Spleen (tissue), 11 donors: Measurements from ENCODE around the gene FBXL20. TPM values are rescaled to one million over a fixed set of nuclear protein-coding genes. Genes with fewer than 3 reads are reported as not detected.

Experiments
- DNase-seq: peaks from one replicate; pipeline ENCODE4 v3.0.0-alpha.2; 2020
- H3K27ac ChIP-seq, 8 donors: fragments of 200-600 bp; sonication (generic) in 7 of 8; 1 replicate in 4 of 8; 2 replicates in 4 of 8; pipeline versions ENCODE4 v1.5.0 to v1.8.0; 2016 to 2021; ENCODE audit warnings: inconsistent platforms in 4 of 8, mild to moderate bottlenecking in 4 of 8, moderate library complexity in 1 of 8
- H3K27me3 ChIP-seq, 7 donors: fragments of 200-600 bp; sonication (generic) in 6 of 7; replicated peaks in 1 of 7; 1 replicate in 4 of 7; 2 replicates in 3 of 7; pipeline versions ENCODE4 v1.5.0 to v1.8.0; 2016 to 2021; ENCODE audit warnings: inconsistent platforms in 3 of 7, mild to moderate bottlenecking in 1 of 7
- H3K36me3 ChIP-seq, 6 donors: fragments of 200-600 bp; sonication (generic) in 5 of 6; 1 replicate in 4 of 6; 2 replicates in 2 of 6; pipeline versions ENCODE4 v1.5.0 to v1.8.0; 2016 to 2021; ENCODE audit warnings: inconsistent platforms in 2 of 6
- H3K4me1 ChIP-seq, 6 donors: fragments of 200-600 bp; sonication (generic) in 5 of 6; 1 replicate in 3 of 6; 2 replicates in 3 of 6; pipeline versions ENCODE4 v1.5.0 to v1.8.0; 2016 to 2021; ENCODE audit warnings: inconsistent platforms in 3 of 6
- H3K4me3 ChIP-seq, 8 donors: fragments of 200-600 bp; sonication (generic) in 7 of 8; 1 replicate in 4 of 8; 2 replicates in 4 of 8; pipeline versions ENCODE4 v1.5.0 to v1.8.0; 2016 to 2021; ENCODE audit warnings: inconsistent platforms in 4 of 8, mild to moderate bottlenecking in 4 of 8, moderate library complexity in 2 of 8
- H3K9me3 ChIP-seq, 8 donors: fragments of 200-600 bp; sonication (generic) in 7 of 8; 1 replicate in 4 of 8; 2 replicates in 4 of 8; pipeline versions ENCODE4 v1.5.0 to v1.8.0; 2016 to 2021; ENCODE audit warnings: inconsistent platforms in 4 of 8
- POLR2A ChIP-seq, 3 donors: fragments of 450-650 bp; IDR thresholded peaks; one replicate each; pipeline ENCODE4 v1.5.1; 2017; ENCODE audit warnings: antibody characterized with exemption in 3 of 3, mild to moderate bottlenecking in 1 of 3
- POLR2AphosphoS5 ChIP-seq, 3 donors: sonication (generic); formaldehyde crosslinking; IDR thresholded peaks; one replicate each; pipeline ENCODE4 v1.5.1; 2017; ENCODE audit warnings: antibody characterized with exemption in 3 of 3
- WGBS, 5 donors: extraction: QIAGEN DNeasy Blood & Tissue Kit in 3 of 5; methylation state at CpG; one replicate each; pipeline versions ENCODE4 v1.1.5 to v1.1.7; 2013 to 2018; 5-methylcytosine and 5-hydroxymethylcytosine counted together
- intact Hi-C: fragments of 100-400 bp; cut with DNase I; formaldehyde crosslinking; loops from one replicate; pipeline ENCODE4 v1.15.0; 2023; ENCODE audit warnings: low total_unique reads
- polyA plus RNA-seq, 3 donors: library from polyadenylated mRNA; stranded (reverse); fragments of 200-250 nt; gene quantifications; one replicate each; pipeline ENCODE4 v1.2.1, GENCODE V29; 2013
- total RNA-seq, 7 donors: library from RNA; depleted of rRNA in 3 of 7; stranded (reverse); fragments of >200 nt in 3 of 7; fragmentation: NEBNext Ultra II Directional in 4 of 7; extraction: Animal tissue kit (Norgen Biotek cat#: 25700) in 4 of 7; gene quantifications; one replicate each; pipeline versions ENCODE4 v1.1.0 to v1.2.1, GENCODE V29; 2016 to 2021
- TF ChIP-seq, protein P1 (sequence below), 11 experiments: fragments of 200-600 bp in 7 of 11; fragments of 450-650 bp in 4 of 11; sonication (generic) in 4 of 11; IDR thresholded peaks in 8 of 11; conservative IDR thresholded peaks in 3 of 11; 1 replicate in 7 of 11; 2 replicates in 4 of 11; pipeline versions ENCODE4 v1.4.0 to v1.8.0; 2016 to 2021; ENCODE audit warnings: antibody characterized with exemption in 11 of 11, inconsistent platforms in 4 of 11, mild to moderate bottlenecking in 1 of 11
- donor health status: healthy with polysubstance abuse.
- donor health status: DM: no; HTN: no; CAD: no; lungs with moderate emphysema.
- donor health status: DM: no; HTN: no; CAD: no.
- donor health status: Bipolar disorder and iron deficiency.
- donor health status: healthy.
- donor health status: DM: no; HTN: no; CAD: no.
- donor health status: DM: yes; HTN: yes; CAD: no.

Gene FBXL20
- total and polyA plus RNA-seq, 10 donors = 1.9 to 28.0 (median 24.0) TPM

DNA sequence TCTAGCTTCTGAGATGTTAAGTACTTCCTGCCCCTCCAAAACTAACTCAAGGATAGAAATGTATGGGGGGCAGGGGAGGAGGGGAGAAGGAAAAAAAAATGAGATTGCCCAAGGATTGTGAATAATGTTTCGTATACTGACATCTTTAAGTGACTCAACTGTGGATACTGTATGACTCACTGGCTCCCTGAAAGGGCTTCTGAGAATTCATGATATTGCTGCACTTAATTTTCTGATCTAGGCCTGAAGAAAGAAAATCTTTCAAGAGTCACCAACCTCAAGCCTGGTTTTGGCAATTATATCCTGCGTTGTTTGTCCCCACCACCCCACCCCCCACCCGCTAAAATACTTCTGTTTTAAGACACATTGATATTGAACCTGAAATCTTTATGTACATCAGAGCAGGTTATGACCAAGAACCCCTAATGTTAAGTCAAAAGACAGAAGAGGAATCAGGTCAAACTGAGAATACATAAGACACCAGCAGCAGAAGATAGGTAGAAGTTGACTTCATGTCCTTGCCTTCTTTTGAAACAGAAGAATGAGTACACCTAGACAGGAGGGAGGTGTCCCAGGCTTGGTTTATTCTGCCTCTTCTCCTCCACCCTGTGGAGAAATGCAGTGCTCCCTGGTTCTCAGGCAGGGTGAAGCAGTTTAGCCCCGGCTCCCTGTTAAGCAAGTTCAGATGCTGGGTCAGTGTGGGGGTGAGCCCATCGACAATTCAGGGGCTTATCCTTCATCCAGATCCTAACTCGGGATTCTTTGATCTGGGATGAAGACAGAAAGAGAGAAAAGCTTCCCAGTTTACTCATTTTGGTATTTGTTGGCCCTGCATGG lies 3.3 kb upstream of the FBXL20 start:
- intact Hi-C loops = no loop called here
- Histone ChIP-seq H3K9me3 (no peaks in the 10 kb centered on the region), H3K36me3 (peaks cover 0 to 49% (median 36%) of the 10 kb centered on the region in 6 donors), H3K27me3 (no peaks in the 10 kb centered on the region), H3K4me3 (no peak overlapping the region), H3K27ac (no peak overlapping the region), H3K4me1 (peaks cover 14 to 21% (median 16%) of the 10 kb centered on the region in 6 donors)
- TF ChIP-seq POLR2A (IDR thresholded peaks at IDR 0.05) = no peak
- no peak for TF ChIP-seq POLR2AphosphoS5 (IDR thresholded peaks at IDR 0.05)
- TF ChIP-seq, protein P1, sequence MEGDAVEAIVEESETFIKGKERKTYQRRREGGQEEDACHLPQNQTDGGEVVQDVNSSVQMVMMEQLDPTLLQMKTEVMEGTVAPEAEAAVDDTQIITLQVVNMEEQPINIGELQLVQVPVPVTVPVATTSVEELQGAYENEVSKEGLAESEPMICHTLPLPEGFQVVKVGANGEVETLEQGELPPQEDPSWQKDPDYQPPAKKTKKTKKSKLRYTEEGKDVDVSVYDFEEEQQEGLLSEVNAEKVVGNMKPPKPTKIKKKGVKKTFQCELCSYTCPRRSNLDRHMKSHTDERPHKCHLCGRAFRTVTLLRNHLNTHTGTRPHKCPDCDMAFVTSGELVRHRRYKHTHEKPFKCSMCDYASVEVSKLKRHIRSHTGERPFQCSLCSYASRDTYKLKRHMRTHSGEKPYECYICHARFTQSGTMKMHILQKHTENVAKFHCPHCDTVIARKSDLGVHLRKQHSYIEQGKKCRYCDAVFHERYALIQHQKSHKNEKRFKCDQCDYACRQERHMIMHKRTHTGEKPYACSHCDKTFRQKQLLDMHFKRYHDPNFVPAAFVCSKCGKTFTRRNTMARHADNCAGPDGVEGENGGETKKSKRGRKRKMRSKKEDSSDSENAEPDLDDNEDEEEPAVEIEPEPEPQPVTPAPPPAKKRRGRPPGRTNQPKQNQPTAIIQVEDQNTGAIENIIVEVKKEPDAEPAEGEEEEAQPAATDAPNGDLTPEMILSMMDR (IDR thresholded peaks at IDR 0.05 in 8 of 11, conservative IDR thresholded peaks at IDR 0.05 in 3 of 11) = no peak
- DNase-seq = peak; percentile 23
- 67 to 85% (median 74%) methylated on average over 6 of the region's 6 CpGs for WGBS, 5 donors

DNA sequence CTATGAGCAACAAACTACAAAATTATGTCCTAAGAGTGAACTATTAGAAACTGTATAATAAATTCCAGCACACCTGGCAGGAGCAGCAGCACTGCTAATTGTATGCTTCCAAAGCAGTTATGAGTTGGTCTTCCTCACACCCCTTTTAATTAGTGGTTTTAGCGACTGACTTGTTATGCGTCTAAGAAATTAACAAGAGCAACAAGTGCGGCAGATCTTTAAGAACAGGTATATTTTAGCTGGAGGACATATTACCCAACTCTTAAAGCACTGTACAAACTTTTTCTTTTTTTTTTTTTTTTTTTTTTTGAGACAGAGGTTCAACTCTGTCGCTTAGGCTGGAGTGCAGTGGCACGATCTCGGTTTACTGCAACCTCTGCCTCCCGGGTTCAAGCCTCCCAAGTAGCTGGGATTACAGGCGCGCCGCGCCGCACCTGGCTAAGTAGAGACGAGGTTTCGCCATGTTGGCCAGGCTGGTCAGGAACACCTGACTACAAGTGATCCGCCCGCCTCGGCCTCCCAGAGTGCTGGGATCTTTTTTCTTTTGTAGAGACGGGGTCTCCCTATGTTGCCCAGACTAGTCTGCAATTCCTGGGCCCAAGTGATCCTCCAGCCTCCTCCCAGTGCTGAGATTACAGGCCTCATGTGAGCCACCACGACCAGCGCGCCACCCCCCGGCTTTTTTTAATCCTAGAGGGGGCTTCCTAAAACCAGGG lies 1.6 kb upstream of the FBXL20 start:
- 70 to 81% (median 79%) methylated on average over 21 to 22 of the region's 22 CpGs for WGBS, 5 donors
- Histone ChIP-seq H3K4me1 (peaks cover 20 to 38% (median 32%) of the 10 kb centered on the region in 6 donors), H3K4me3 (peak overlapping the region in 4 of 8 donors; percentile 99 to 100 (median 100)), H3K9me3 (no peaks in the 10 kb centered on the region), H3K27me3 (no peaks in the 10 kb centered on the region), H3K36me3 (peaks cover 0 to 32% (median 19%) of the 10 kb centered on the region in 6 donors), H3K27ac (no peak overlapping the region)
- intact Hi-C loops = no loop called here
- TF ChIP-seq POLR2AphosphoS5 (IDR thresholded peaks at IDR 0.05) = peak in 1 of 3 donors; percentile 24
- TF ChIP-seq POLR2A (IDR thresholded peaks at IDR 0.05) = no peak
- DNase-seq = peak; percentile 77

DNA sequence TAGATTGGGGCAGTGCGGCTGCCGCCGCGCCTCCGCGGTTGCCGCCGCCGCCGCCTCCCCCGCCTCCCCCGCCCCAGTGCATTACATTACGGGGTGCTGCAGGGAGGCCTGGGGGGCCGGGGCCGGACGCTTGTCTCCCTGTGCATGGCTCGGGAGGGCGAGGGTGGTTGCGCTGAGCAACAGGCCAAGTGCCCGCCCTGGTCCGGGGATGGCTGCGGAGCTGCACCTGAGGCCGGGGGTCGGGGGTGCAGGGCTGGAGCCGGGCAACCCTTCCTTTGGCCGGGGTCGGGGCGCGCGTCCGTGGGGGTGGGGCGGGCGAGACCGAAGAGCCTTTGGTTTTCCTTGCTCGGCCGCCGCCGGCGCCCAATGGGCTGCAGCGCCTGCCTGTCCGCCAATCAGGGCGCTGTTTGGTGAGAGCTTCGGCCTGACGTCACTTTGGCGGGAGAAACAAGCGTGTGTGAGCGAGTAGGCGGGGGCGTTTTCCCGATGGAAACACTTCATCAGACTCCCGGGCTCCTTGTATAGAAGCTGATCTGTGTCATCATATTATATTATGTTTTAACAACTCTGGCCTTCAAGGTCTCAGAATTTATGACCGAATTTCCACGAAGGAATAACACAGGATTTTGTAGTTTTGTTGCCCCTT lies 941 bp upstream of the FBXL20 start:
- Histone ChIP-seq H3K27me3 (no peaks in the 10 kb centered on the region), H3K4me3 (peak overlapping the region; percentile 95 to 100 (median 99)), H3K36me3 (peaks cover 0 to 25% (median 12%) of the 10 kb centered on the region in 6 donors), H3K27ac (peak overlapping the region; percentile 83 to 97 (median 92)), H3K4me1 (peaks cover 20 to 44% (median 33%) of the 10 kb centered on the region in 6 donors), H3K9me3 (no peaks in the 10 kb centered on the region)
- intact Hi-C loops = no loop called here
- peak; percentile 96 for DNase-seq
- 1% methylated on average over 26 to 53 of the region's 53 CpGs for WGBS, 5 donors
- TF ChIP-seq, protein P1 (IDR thresholded peaks at IDR 0.05 in 8 of 11, conservative IDR thresholded peaks at IDR 0.05 in 3 of 11) = peak in 1 of 11 experiments; percentile 10
- no peak for TF ChIP-seq POLR2A (IDR thresholded peaks at IDR 0.05)
- peak; percentile 43 to 73 (median 68) for TF ChIP-seq POLR2AphosphoS5 (IDR thresholded peaks at IDR 0.05)

DNA sequence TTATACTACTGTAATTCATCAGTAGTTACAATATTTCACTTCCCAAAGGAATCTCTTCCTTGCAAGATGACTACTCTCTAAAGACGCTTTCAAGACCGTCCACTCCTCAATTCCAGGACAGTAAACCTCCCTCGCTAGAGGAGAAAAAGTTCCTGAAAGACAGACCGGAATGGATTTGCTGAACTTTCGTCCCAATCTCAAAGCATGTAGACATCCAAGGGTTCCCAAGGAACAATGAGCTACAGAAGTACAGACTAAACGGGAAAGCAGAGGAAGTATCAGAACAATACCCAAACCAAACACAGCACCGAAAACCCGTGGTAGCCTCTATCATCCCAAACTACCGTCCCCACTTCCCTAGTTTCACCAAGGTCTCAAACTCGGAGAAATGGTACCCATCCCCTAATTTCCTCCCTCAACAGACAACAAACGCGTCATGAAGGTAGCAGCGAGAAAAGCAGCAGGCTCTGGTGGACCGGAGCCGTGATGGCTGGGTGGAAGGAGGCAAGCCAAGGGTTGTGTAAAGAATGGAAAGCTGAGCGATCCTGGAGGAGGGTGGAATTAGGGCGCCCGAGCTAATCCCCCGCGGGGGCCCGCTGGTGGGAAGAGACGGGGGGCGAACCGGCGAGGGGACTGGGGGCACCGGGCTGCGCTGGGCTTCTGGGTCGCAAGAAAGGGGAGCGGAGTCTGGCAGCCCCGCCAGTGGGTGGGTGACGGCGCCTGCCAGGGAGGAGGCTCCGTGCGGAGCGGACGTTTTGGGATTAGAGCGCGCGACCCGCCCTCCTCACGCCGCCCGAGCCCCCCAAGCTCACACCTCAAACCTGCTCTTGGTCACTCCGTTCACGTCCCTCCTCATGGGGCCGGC lies 647 bp downstream of the FBXL20 start:
- Histone ChIP-seq H3K4me3 (peak overlapping the region; percentile 95 to 100 (median 99)), H3K4me1 (peaks cover 20 to 57% (median 33%) of the 10 kb centered on the region in 6 donors), H3K36me3 (peaks cover 0 to 9% (median 1%) of the 10 kb centered on the region in 6 donors), H3K27me3 (no peaks in the 10 kb centered on the region), H3K9me3 (no peaks in the 10 kb centered on the region), H3K27ac (peak overlapping the region; percentile 83 to 97 (median 92))
- intact Hi-C loops = no loop called here
- TF ChIP-seq, protein P1 (IDR thresholded peaks at IDR 0.05 in 8 of 11, conservative IDR thresholded peaks at IDR 0.05 in 3 of 11) = no peak
- TF ChIP-seq POLR2AphosphoS5 (IDR thresholded peaks at IDR 0.05) (no peak), POLR2A (IDR thresholded peaks at IDR 0.05) (no peak)
- 1 to 3% (median 2%) methylated on average over 16 to 46 of the region's 46 CpGs for WGBS, 5 donors
- DNase-seq = no peak
